ENCODE data around the gene MBD3L3.

DNA sequence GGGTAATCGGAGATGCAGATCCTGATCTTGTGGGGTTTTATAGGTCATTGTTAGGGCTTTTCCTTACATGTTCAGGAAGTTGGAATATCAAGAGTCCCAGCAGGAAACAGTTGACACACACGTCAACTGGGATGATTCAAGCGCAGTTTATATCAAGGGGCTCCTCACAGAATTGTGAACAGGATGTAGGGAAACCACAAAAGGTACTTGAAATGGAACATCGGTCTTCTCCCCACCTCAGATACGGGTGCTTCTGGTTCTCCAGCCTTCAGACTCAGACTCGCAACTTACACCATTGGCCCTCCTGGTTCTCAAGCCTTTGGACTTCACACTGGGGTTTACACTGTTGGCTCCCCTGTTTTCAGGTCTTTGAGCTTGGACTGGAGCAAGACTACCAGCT is 30.5 kb upstream of the MBD3L3 start:
- TF ChIP-seq, protein P1, sequence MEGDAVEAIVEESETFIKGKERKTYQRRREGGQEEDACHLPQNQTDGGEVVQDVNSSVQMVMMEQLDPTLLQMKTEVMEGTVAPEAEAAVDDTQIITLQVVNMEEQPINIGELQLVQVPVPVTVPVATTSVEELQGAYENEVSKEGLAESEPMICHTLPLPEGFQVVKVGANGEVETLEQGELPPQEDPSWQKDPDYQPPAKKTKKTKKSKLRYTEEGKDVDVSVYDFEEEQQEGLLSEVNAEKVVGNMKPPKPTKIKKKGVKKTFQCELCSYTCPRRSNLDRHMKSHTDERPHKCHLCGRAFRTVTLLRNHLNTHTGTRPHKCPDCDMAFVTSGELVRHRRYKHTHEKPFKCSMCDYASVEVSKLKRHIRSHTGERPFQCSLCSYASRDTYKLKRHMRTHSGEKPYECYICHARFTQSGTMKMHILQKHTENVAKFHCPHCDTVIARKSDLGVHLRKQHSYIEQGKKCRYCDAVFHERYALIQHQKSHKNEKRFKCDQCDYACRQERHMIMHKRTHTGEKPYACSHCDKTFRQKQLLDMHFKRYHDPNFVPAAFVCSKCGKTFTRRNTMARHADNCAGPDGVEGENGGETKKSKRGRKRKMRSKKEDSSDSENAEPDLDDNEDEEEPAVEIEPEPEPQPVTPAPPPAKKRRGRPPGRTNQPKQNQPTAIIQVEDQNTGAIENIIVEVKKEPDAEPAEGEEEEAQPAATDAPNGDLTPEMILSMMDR (IDR thresholded peaks at IDR 0.05): no peak
- TF ChIP-seq FOXJ3 (CRISPR knock-in tag; IDR thresholded peaks at IDR 0.05) (no peak), SMC3 (IDR thresholded peaks at IDR 0.05; ENCODE audit: low read depth, low read length) (no peak), POLR2AphosphoS5 (IDR thresholded peaks at IDR 0.05; ENCODE audit: low read depth, low read length) (no peak), MXI1 (IDR thresholded peaks at IDR 0.05; ENCODE audit: low read depth, low read length) (no peak), SIN3A (IDR thresholded peaks at IDR 0.05; ENCODE audit: borderline replicate concordance, low read depth, low read length) (no peak), RXRA (IDR thresholded peaks at IDR 0.05; ENCODE audit: borderline replicate concordance, low read depth) (no peak), RAD21 (IDR thresholded peaks at IDR 0.05; ENCODE audit: low read length) (no peak), RCOR1 (IDR thresholded peaks at IDR 0.05; ENCODE audit: low read length) (no peak), TAF1 (IDR thresholded peaks at IDR 0.05; ENCODE audit: borderline replicate concordance, low read depth, low read length) (no peak), EZH2phosphoT487 (IDR thresholded peaks at IDR 0.05; ENCODE audit: borderline replicate concordance, low read depth) (no peak)

Measured in SK-N-SH (cell line).